ENCODE data around the gene DCAF12.

- TF ChIP-seq CTCF (IDR thresholded peaks at IDR 0.05; ENCODE audit: low read depth, low read length, missing input control), result no peak
- TF ChIP-seq RXRA (IDR thresholded peaks at IDR 0.05), result no peak
- no peak for TF ChIP-seq YY1 (IDR thresholded peaks at IDR 0.05)
- no peak for TF ChIP-seq REST (IDR thresholded peaks at IDR 0.05)
- no peak for TF ChIP-seq ZBTB33 (IDR thresholded peaks at IDR 0.05)
- TF ChIP-seq SP1 (IDR thresholded peaks at IDR 0.05), result no peak
- TF ChIP-seq EGR1 (IDR thresholded peaks at IDR 0.05; ENCODE audit: low read depth in 2 of 2), result no peak
- TF ChIP-seq FOXA2 (IDR thresholded peaks at IDR 0.05), result no peak
- TF ChIP-seq TAF1 (conservative IDR thresholded peaks at IDR 0.05), result no peak
- no peak for TF ChIP-seq MAX (IDR thresholded peaks at IDR 0.05)
Measured at GRCh38 chr9:34143116-34143515, 16.6 kb upstream of the DCAF12 start.

Data from liver (tissue), 3 donors.